Measurements from ENCODE around the gene ZNF213.

DNA sequence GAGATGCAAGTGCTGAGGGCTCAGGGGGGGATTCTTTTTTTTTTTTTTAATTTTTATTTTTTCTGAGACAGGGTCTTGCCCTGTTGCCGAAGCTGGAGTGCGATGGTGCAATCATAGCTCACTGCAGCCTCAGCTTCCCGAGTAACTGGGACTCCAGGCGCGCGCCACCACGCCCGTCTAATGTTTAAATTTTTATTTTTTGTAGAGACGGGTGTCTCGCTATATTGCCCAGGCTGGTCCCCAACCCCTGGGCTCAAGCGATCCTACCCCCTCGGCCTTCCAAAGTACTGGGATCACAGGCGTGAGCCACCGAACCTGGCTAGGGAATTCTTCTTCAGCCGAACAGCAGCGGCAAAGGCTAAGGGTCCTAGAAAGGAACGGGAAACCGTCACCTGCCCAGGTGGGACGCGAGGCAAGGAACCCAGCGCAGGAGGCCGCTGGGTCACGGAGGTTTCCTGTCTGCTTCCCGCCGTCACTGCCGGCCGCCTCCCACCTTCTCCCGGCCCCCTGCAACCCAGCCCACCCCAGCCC lies 39.9 kb downstream of the ZNF213 start:
- TF ChIP-seq HDGF (IDR thresholded peaks at IDR 0.05; ENCODE audit: borderline replicate concordance) (no peak), BHLHE40 (IDR thresholded peaks at IDR 0.05; ENCODE audit: borderline replicate concordance) (no peak), PKNOX1 (IDR thresholded peaks at IDR 0.05) (no peak), ARNT (IDR thresholded peaks at IDR 0.05) (no peak), CTBP1 (IDR thresholded peaks at IDR 0.05; ENCODE audit: borderline replicate concordance) (no peak), SP1 (IDR thresholded peaks at IDR 0.05) (no peak), FOXM1 (IDR thresholded peaks at IDR 0.05; ENCODE audit: borderline replicate concordance) (no peak), ELF4 (IDR thresholded peaks at IDR 0.05) (no peak), FOXK2 (IDR thresholded peaks at IDR 0.05) (no peak), FOXA1 (IDR thresholded peaks at IDR 0.05) (no peak)

Measured in HEK293T (cell line).